BLaER1 treated with 17β-estradiol and CSF1 and Interleukin-3, amounts not matched to agents 10 nM and 100 nM (cell line): Measurements from ENCODE around the gene HDAC2.
"Not testable (repeated sequence)": the region's sequence is repeated elsewhere in the genome, so short reads cannot be mapped to it uniquely, and the experiment has no call there.

Experiments
- H3K27ac ChIP-seq, 11 experiments: shearing (Covaris generic); formaldehyde crosslinking; 2 replicates each; pipeline ENCODE4 v1.8.1; 2022
- H3K27me3 ChIP-seq, 11 experiments: shearing (Covaris generic); formaldehyde crosslinking; 2 replicates each; pipeline ENCODE4 v1.8.1; 2022
- H3K36me3 ChIP-seq, 11 experiments: shearing (Covaris generic); formaldehyde crosslinking; 2 replicates each; pipeline ENCODE4 v1.8.1; 2022
- H3K4me1 ChIP-seq, 10 experiments: shearing (Covaris generic); formaldehyde crosslinking; 2 replicates each; pipeline ENCODE4 v1.8.1; 2022
- H3K4me2 ChIP-seq, 11 experiments: shearing (Covaris generic); formaldehyde crosslinking; 2 replicates each; pipeline ENCODE4 v1.8.1; 2022
- H3K4me3 ChIP-seq, 10 experiments: shearing (Covaris generic); formaldehyde crosslinking; 2 replicates each; pipeline ENCODE4 v1.8.1; 2022
- H3K9ac ChIP-seq, 11 experiments: shearing (Covaris generic); formaldehyde crosslinking; 2 replicates each; pipeline ENCODE4 v1.8.1; 2022
- H3K9me3 ChIP-seq, 11 experiments: shearing (Covaris generic); formaldehyde crosslinking; replicated peaks in 1 of 11; 2 replicates each; pipeline ENCODE4 v1.8.1; 2022
- H4K20me1 ChIP-seq, 11 experiments: shearing (Covaris generic); formaldehyde crosslinking; 2 replicates each; pipeline ENCODE4 v1.8.1; 2022
- Cebpa-rat ChIP-seq, 11 experiments: shearing (Covaris generic); IDR thresholded peaks; 2 replicates each; pipeline ENCODE4 v1.8.1; 2022

Gene HDAC2

DNA sequence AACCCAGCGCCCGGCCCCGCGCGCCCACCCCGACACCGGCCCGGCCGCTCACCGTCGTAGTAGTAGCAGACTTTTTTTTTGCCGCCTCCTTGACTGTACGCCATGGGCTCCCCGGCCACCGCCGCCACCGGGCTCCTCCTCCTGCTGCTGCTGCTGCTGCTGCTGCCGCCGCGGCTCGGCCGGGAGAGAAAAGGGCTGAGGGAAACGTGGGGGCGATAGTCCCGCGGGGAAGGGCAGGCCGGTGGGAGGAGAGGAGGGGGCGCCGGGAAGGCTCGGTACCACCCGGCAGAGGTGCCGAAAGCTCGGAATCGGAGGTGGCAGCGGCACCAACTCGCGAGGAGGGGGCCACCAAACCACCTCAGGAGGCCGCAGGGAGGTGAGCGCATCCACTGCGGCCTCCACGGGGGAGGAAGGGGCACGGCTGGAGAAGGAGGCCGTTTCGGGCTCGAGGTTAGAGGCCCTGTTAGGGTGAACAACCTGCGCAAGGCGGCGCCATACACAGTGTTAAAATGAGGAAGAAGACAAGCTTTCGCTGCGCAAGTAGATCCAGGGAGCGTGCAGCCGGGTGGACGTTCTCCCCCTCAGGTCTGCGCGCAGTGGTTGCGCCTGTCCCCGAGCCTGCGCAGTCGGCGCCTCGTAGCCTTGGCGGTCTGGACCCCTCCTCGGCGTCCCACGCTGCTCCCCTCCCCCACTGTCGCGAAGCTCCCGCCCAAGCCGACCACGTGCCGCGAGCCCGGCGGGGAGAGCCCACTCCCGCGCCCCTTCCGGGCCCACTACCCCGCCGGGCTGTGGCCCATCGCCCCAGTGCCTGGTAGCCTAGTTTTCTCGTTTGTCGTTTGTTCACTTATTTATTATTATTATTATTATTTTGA is at the start of gene HDAC2:
Gene HDAC2, minus strand, starts transcription at position 344 of the 872 bp plus-strand sequence. Its CDS starts 240 bp downstream, at position 104.
- Histone ChIP-seq H3K9ac (peak within 1 kb of the TSS; percentile 94 to 100 (median 98)), H3K36me3 (peaks cover 0 to 27% (median 13%) of the 10 kb centered on the region in 11 experiments; a peak in 14 of 22 replicates), H4K20me1 (peaks cover 38 to 48% (median 39%) of the 10 kb centered on the region in 11 experiments; a peak in 21 of 22 replicates), H3K4me3 (peak within 1 kb of the TSS; percentile 89 to 99 (median 95)), H3K4me1 (peaks cover 18 to 42% (median 26%) of the 10 kb centered on the region in 10 experiments), H3K27me3 (no peaks in the 10 kb centered on the region), H3K9me3 (peaks cover 0 to 11% (median 4%) of the 10 kb centered on the region in 11 experiments; a peak in 9 of 22 replicates), H3K27ac (peak within 1 kb of the TSS; percentile 88 to 99 (median 97)), H3K4me2 (peak within 1 kb of the TSS; percentile 80 to 94 (median 89))
- TF ChIP-seq Cebpa-rat (IDR thresholded peaks at IDR 0.05): no peak

DNA sequence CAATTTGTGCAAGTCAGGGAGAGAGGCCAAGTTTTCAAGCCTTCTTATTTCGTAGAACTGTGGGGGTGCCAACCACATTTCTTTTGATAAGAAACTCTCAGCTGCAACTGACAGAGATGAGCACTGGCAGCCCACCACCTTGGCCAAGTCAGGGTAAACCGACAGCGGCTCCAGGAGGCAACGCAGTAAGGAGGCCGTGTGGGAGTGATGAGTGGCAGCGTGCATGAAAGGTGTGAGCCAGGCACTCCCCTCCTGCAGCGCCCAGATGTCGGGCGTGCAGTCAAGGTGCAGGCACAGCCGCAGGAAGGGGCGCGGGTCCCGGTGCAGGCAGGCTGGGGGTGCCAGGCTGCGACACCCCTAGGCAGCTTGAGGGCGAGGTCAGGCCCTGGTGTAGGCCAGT is 49.2 kb upstream of the HDAC2 start:
- no peak for TF ChIP-seq Cebpa-rat (IDR thresholded peaks at IDR 0.05)
- Histone ChIP-seq H3K9me3 (no peaks in the 10 kb centered on the region), H3K27ac (no peak overlapping the region), H3K27me3 (no peaks in the 10 kb centered on the region), H3K36me3 (no peaks in the 10 kb centered on the region), H3K4me3 (no peak overlapping the region), H4K20me1 (no peaks in the 10 kb centered on the region), H3K4me1 (no peaks in the 10 kb centered on the region), H3K9ac (no peak overlapping the region), H3K4me2 (no peak overlapping the region)

DNA sequence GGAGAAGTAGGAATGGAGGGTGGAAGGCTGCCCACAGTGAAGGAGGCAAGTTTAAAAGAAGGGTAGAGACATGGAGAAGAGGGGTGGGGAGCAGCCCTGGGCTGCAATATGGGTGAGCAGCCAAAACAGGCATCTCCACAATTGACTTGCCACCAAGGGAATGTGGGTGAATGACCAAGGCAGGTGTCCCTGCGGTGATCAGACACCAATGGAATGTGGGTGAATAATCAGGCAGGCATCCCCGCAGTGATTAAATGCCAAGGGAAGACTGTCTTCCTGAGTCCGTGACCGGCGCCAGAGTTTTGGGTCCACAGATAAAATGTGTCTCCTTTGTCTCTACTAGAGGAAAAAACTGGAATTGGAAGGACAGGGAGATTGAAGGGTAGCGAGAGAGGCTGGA is 46.2 kb upstream of the HDAC2 start:
- H3K27ac ChIP-seq, H3K4me3 ChIP-seq, H3K27me3 ChIP-seq, H3K36me3 ChIP-seq, H3K4me2 ChIP-seq, H3K4me1 ChIP-seq, H4K20me1 ChIP-seq, H3K9me3 ChIP-seq, H3K9ac ChIP-seq: not testable (repeated sequence)

- H3K9me3 ChIP-seq, H3K9ac ChIP-seq, H3K36me3 ChIP-seq, H3K4me3 ChIP-seq, H4K20me1 ChIP-seq, H3K4me2 ChIP-seq, H3K27me3 ChIP-seq, H3K27ac ChIP-seq, H3K4me1 ChIP-seq: not testable (repeated sequence)
Measured at GRCh38 chr6:114014106-114014505, 43.2 kb upstream of the HDAC2 start.

DNA sequence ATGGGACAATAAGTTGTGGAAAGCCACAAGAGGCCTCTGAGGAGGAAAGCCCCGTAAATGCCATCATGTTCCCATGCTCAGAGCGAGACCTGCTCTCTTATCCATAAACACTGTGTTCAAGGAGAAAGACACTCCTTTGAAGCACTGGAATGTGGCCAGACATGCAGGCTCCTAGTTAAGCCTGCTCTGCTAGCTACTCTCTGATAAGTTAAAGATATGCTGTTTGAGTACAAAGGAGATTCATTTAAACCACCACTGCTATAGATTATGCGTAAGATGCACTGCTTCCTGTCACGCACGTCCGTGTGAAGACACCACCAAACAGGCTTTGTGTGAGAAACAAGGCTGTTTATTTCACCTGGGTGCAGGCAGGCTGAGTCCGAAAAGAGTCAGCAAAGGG is 40.5 kb upstream of the HDAC2 start:
- not testable (repeated sequence) for H3K36me3 ChIP-seq, H3K27me3 ChIP-seq, H4K20me1 ChIP-seq, H3K4me3 ChIP-seq, H3K9ac ChIP-seq, H3K27ac ChIP-seq, H3K4me2 ChIP-seq, H3K9me3 ChIP-seq, H3K4me1 ChIP-seq

DNA sequence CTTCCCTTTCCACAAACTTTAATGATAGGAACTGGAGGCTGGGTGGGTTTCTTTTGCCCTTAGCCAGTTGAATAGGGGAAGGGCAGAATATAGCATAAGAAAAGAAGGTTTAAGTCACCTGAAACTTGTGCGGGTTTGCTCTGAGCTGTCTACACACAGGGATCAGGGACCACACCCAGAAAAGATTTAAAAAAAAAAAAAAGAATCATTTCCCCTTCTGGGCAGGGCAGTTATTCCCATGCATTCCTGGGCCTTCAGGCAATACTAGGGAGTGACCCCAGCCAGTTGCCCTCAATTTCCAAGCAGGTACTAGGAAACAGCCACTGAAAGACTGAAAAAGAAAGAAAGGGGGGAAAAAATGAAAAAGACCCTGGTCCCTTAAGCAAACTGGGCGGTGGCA is 39.6 kb upstream of the HDAC2 start:
- Histone ChIP-seq H3K9ac (no peak overlapping the region), H3K27ac (no peak overlapping the region), H3K4me1 (peaks cover 0 to 10% (median 3%) of the 10 kb centered on the region in 10 experiments; a peak in 10 of 20 replicates), H3K9me3 (no peaks in the 10 kb centered on the region), H3K4me3 (no peak overlapping the region), H3K4me2 (no peak overlapping the region), H3K36me3 (no peaks in the 10 kb centered on the region), H3K27me3 (no peaks in the 10 kb centered on the region), H4K20me1 (no peaks in the 10 kb centered on the region)
- TF ChIP-seq Cebpa-rat (IDR thresholded peaks at IDR 0.05): no peak

- H3K4me2 ChIP-seq: no peak overlapping the region
- no peaks in the 10 kb centered on the region for H3K36me3 ChIP-seq
- H3K27me3 ChIP-seq: no peaks in the 10 kb centered on the region
- H3K4me3 ChIP-seq: no peak overlapping the region
- no peak overlapping the region for H3K9ac ChIP-seq
- 0 out of 22 replicates have a peak, but pooled peaks cover 0 to 5% (median 0%) of the 10 kb centered on the region in 11 experiments for H3K9me3 ChIP-seq
- H3K4me1 ChIP-seq: peaks cover 0 to 10% (median 3%) of the 10 kb centered on the region in 10 experiments; a peak in 10 of 20 replicates
- TF ChIP-seq Cebpa-rat (IDR thresholded peaks at IDR 0.05): no peak
- H4K20me1 ChIP-seq: no peaks in the 10 kb centered on the region
- H3K27ac ChIP-seq: no peak overlapping the region
Measured at GRCh38 chr6:114009192-114009591, 38.2 kb upstream of the HDAC2 start.

DNA sequence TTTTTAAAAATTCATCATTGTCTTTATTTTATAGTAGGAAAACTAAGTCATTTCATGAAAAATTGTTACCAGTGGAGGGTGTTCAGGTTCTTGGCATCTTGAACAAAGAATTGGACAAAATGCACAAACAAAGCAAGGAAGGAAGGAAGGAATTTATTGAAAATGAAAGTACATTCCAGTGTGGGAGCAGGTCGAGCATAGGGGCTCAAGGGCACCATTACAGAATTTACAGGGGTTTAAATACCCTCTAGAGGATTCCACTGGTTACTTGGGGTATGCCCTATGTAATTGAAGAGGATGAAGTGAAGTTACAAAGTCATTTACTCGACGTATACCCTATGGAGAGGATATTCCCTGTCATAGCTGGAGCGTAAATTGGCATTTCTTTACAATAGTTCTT is 37.4 kb upstream of the HDAC2 start:
- Histone ChIP-seq H3K4me1 (peaks cover 0 to 10% (median 3%) of the 10 kb centered on the region in 10 experiments; a peak in 10 of 20 replicates), H3K4me2 (no peak overlapping the region), H3K27me3 (no peaks in the 10 kb centered on the region), H3K9me3 (0 out of 22 replicates have a peak, but pooled peaks cover 0 to 5% (median 0%) of the 10 kb centered on the region in 11 experiments), H3K27ac (no peak overlapping the region), H3K4me3 (no peak overlapping the region), H3K9ac (no peak overlapping the region), H4K20me1 (no peaks in the 10 kb centered on the region), H3K36me3 (no peaks in the 10 kb centered on the region)
- TF ChIP-seq Cebpa-rat (IDR thresholded peaks at IDR 0.05): no peak

- Histone ChIP-seq H3K9ac (no peak overlapping the region), H3K27ac (no peak overlapping the region), H3K9me3 (0 out of 22 replicates have a peak, but pooled peaks cover 0 to 5% (median 0%) of the 10 kb centered on the region in 11 experiments), H3K27me3 (no peaks in the 10 kb centered on the region), H3K4me2 (peak overlapping the region in 5 of 11 experiments; percentile 6 to 47 (median 27); a peak in 5 of 22 replicates), H3K4me1 (peaks cover 0 to 10% (median 3%) of the 10 kb centered on the region in 10 experiments; a peak in 10 of 20 replicates), H4K20me1 (no peaks in the 10 kb centered on the region), H3K36me3 (no peaks in the 10 kb centered on the region), H3K4me3 (no peak overlapping the region)
- TF ChIP-seq Cebpa-rat (IDR thresholded peaks at IDR 0.05): no peak
Measured at GRCh38 chr6:114007516-114007915, 36.6 kb upstream of the HDAC2 start.

- Histone ChIP-seq H3K4me2 (no peak overlapping the region), H3K9me3 (peaks cover 0 to 15% (median 3%) of the 10 kb centered on the region in 11 experiments; a peak in 6 of 22 replicates), H3K4me1 (peaks cover 0 to 9% (median 0%) of the 10 kb centered on the region in 10 experiments; a peak in 2 of 20 replicates), H3K9ac (no peak overlapping the region), H4K20me1 (no peaks in the 10 kb centered on the region), H3K36me3 (no peaks in the 10 kb centered on the region), H3K27me3 (no peaks in the 10 kb centered on the region), H3K27ac (no peak overlapping the region), H3K4me3 (no peak overlapping the region)
- TF ChIP-seq Cebpa-rat (IDR thresholded peaks at IDR 0.05): no peak
Measured at GRCh38 chr6:114001354-114001753, 30.4 kb upstream of the HDAC2 start.
